Measurements from ENCODE around the gene PLG.
A peak's percentile ranks its signal among the peaks of the same experiment; 100 is the strongest.
"Not testable (repeated sequence)": the region's sequence is repeated elsewhere in the genome, so short reads cannot be mapped to it uniquely, and the experiment has no call there.

The PLG gene

GRCh38 chr6:160781298-160781697, 79.3 kb downstream of the PLG start:
- Mint-ChIP-seq H3K9me3 (peaks cover 7% of the 10 kb centered on the region), H3K4me1 (no peaks in the 10 kb centered on the region), H3K27ac (no peak overlapping the region), H3K27me3 (peaks cover 18% of the 10 kb centered on the region), H3K36me3 (no peaks in the 10 kb centered on the region), H3K4me3 (no peak overlapping the region)
- no peak for ATAC-seq

- H3K4me1 Mint-ChIP-seq, result no peaks in the 10 kb centered on the region
- H3K4me3 Mint-ChIP-seq, result no peak overlapping the region
- ATAC-seq, result no peak
- H3K36me3 Mint-ChIP-seq, result no peaks in the 10 kb centered on the region
- no peak overlapping the region for H3K27ac Mint-ChIP-seq
- peaks cover 18% of the 10 kb centered on the region for H3K27me3 Mint-ChIP-seq
- H3K9me3 Mint-ChIP-seq, result peaks cover 7% of the 10 kb centered on the region
These were observed 80.2 kb downstream of the PLG start for GRCh38 chr6:160782228-160782627.

GRCh38 chr6:160783741-160784140, 81.7 kb downstream of the PLG start:
- Mint-ChIP-seq H3K4me3 (no peak overlapping the region), H3K9me3 (peaks cover 7% of the 10 kb centered on the region), H3K27me3 (peaks cover 18% of the 10 kb centered on the region), H3K4me1 (no peaks in the 10 kb centered on the region), H3K36me3 (no peaks in the 10 kb centered on the region), H3K27ac (no peak overlapping the region)
- no peak for ATAC-seq

- not testable (repeated sequence) for H3K36me3 Mint-ChIP-seq, H3K9me3 Mint-ChIP-seq, H3K27me3 Mint-ChIP-seq, H3K4me3 Mint-ChIP-seq, H3K27ac Mint-ChIP-seq, ATAC-seq
- H3K4me1 Mint-ChIP-seq, result peaks cover 16% of the 10 kb centered on the region
These were observed 86.1 kb downstream of the PLG start for GRCh38 chr6:160788126-160788525.

- Mint-ChIP-seq H3K4me1 (peaks cover 16% of the 10 kb centered on the region), H3K27me3 (peaks cover 2% of the 10 kb centered on the region), H3K27ac (no peak overlapping the region), H3K4me3 (no peak overlapping the region), H3K9me3 (peaks cover 7% of the 10 kb centered on the region), H3K36me3 (no peaks in the 10 kb centered on the region)
- no peak for ATAC-seq
These were observed 86.8 kb downstream of the PLG start for GRCh38 chr6:160788806-160789205.

GRCh38 chr6:160789263-160790027, 87.4 kb downstream of the PLG start:
- Mint-ChIP-seq H3K4me1 (peaks cover 16% of the 10 kb centered on the region), H3K9me3 (peaks cover 7% of the 10 kb centered on the region), H3K27ac (no peak overlapping the region), H3K4me3 (no peak overlapping the region), H3K27me3 (no peaks in the 10 kb centered on the region), H3K36me3 (no peaks in the 10 kb centered on the region)
- ATAC-seq, result no peak

- peaks cover 7% of the 10 kb centered on the region for H3K9me3 Mint-ChIP-seq
- H3K27me3 Mint-ChIP-seq, result no peaks in the 10 kb centered on the region
- no peaks in the 10 kb centered on the region for H3K36me3 Mint-ChIP-seq
- H3K27ac Mint-ChIP-seq, result no peak overlapping the region
- H3K4me1 Mint-ChIP-seq, result peaks cover 16% of the 10 kb centered on the region
- no peak overlapping the region for H3K4me3 Mint-ChIP-seq
- ATAC-seq, result no peak
These were observed 88.2 kb downstream of the PLG start for GRCh38 chr6:160790028-160790792.

- Mint-ChIP-seq H3K4me1 (peaks cover 16% of the 10 kb centered on the region), H3K4me3 (no peak overlapping the region), H3K36me3 (no peaks in the 10 kb centered on the region), H3K27ac (no peak overlapping the region), H3K27me3 (no peaks in the 10 kb centered on the region), H3K9me3 (peaks cover 7% of the 10 kb centered on the region)
- peak; percentile 36 for ATAC-seq
These were observed 89.4 kb downstream of the PLG start for GRCh38 chr6:160791459-160791858.

- ATAC-seq, result no peak
- Mint-ChIP-seq H3K27ac (no peak overlapping the region), H3K9me3 (peaks cover 10% of the 10 kb centered on the region), H3K27me3 (no peaks in the 10 kb centered on the region), H3K4me3 (no peak overlapping the region), H3K36me3 (no peaks in the 10 kb centered on the region), H3K4me1 (peaks cover 16% of the 10 kb centered on the region)
These were observed 90.0 kb downstream of the PLG start for GRCh38 chr6:160791981-160792418.

GRCh38 chr6:160792708-160793107, 90.7 kb downstream of the PLG start:
- H3K27ac Mint-ChIP-seq, result no peak overlapping the region
- no peaks in the 10 kb centered on the region for H3K36me3 Mint-ChIP-seq
- H3K9me3 Mint-ChIP-seq, result peaks cover 12% of the 10 kb centered on the region
- H3K4me3 Mint-ChIP-seq, result no peak overlapping the region
- ATAC-seq, result no peak
- H3K27me3 Mint-ChIP-seq, result no peaks in the 10 kb centered on the region
- H3K4me1 Mint-ChIP-seq, result peaks cover 16% of the 10 kb centered on the region

- ATAC-seq, result no peak
- H3K4me3 Mint-ChIP-seq, result no peak overlapping the region
- H3K36me3 Mint-ChIP-seq, result no peaks in the 10 kb centered on the region
- H3K9me3 Mint-ChIP-seq, result peaks cover 14% of the 10 kb centered on the region
- peaks cover 16% of the 10 kb centered on the region for H3K4me1 Mint-ChIP-seq
- H3K27ac Mint-ChIP-seq, result no peak overlapping the region
- H3K27me3 Mint-ChIP-seq, result no peaks in the 10 kb centered on the region
These were observed 91.6 kb downstream of the PLG start for GRCh38 chr6:160793652-160794051.

GRCh38 chr6:160795721-160796120, 93.7 kb downstream of the PLG start:
- H3K27ac Mint-ChIP-seq, result no peak overlapping the region
- no peaks in the 10 kb centered on the region for H3K27me3 Mint-ChIP-seq
- peaks cover 7% of the 10 kb centered on the region for H3K4me1 Mint-ChIP-seq
- peaks cover 11% of the 10 kb centered on the region for H3K9me3 Mint-ChIP-seq
- H3K4me3 Mint-ChIP-seq, result no peak overlapping the region
- H3K36me3 Mint-ChIP-seq, result no peaks in the 10 kb centered on the region
- ATAC-seq, result no peak

GRCh38 chr6:160798625-160799024, 96.6 kb downstream of the PLG start:
- no peak for ATAC-seq
- no peak overlapping the region for H3K4me3 Mint-ChIP-seq
- H3K27me3 Mint-ChIP-seq, result no peaks in the 10 kb centered on the region

GRCh38 chr6:160799801-160800506, 97.9 kb downstream of the PLG start:
- Mint-ChIP-seq H3K27ac (no peak overlapping the region), H3K4me1 (no peaks in the 10 kb centered on the region), H3K4me3 (no peak overlapping the region), H3K9me3 (peaks cover 7% of the 10 kb centered on the region), H3K27me3 (no peaks in the 10 kb centered on the region), H3K36me3 (no peaks in the 10 kb centered on the region)
- no peak for ATAC-seq

More at GRCh38 chr6:160798625-160799024, 96.6 kb downstream of the PLG start:
- H3K9me3 Mint-ChIP-seq, result peaks cover 7% of the 10 kb centered on the region
- H3K36me3 Mint-ChIP-seq, result no peaks in the 10 kb centered on the region
- H3K27ac Mint-ChIP-seq, result no peak overlapping the region
- no peaks in the 10 kb centered on the region for H3K4me1 Mint-ChIP-seq

- Mint-ChIP-seq H3K4me3 (no peak overlapping the region), H3K27me3 (peaks cover 7% of the 10 kb centered on the region), H3K27ac (no peak overlapping the region), H3K36me3 (no peaks in the 10 kb centered on the region), H3K9me3 (peaks cover 7% of the 10 kb centered on the region), H3K4me1 (no peaks in the 10 kb centered on the region)
- ATAC-seq, result no peak
These were observed 99.4 kb downstream of the PLG start for GRCh38 chr6:160801418-160801817.
